GM10266 (cell line): ENCODE data around the gene PTPN7.

ENCODE experiments used
- DNase-seq: peaks from one replicate; pipeline ENCODE4 v3.0.0; 2012; ENCODE audit errors: extremely low spot score
- TF ChIP-seq, protein P1 (sequence below): IDR thresholded peaks from 2 replicates; pipeline ENCODE4 v1.5.1; 2012; ENCODE audit warnings: mild to moderate bottlenecking, low read depth; ENCODE audit not compliant: control insufficient read depth, insufficient read depth; ENCODE audit errors: missing control alignments

The PTPN7 gene

DNA sequence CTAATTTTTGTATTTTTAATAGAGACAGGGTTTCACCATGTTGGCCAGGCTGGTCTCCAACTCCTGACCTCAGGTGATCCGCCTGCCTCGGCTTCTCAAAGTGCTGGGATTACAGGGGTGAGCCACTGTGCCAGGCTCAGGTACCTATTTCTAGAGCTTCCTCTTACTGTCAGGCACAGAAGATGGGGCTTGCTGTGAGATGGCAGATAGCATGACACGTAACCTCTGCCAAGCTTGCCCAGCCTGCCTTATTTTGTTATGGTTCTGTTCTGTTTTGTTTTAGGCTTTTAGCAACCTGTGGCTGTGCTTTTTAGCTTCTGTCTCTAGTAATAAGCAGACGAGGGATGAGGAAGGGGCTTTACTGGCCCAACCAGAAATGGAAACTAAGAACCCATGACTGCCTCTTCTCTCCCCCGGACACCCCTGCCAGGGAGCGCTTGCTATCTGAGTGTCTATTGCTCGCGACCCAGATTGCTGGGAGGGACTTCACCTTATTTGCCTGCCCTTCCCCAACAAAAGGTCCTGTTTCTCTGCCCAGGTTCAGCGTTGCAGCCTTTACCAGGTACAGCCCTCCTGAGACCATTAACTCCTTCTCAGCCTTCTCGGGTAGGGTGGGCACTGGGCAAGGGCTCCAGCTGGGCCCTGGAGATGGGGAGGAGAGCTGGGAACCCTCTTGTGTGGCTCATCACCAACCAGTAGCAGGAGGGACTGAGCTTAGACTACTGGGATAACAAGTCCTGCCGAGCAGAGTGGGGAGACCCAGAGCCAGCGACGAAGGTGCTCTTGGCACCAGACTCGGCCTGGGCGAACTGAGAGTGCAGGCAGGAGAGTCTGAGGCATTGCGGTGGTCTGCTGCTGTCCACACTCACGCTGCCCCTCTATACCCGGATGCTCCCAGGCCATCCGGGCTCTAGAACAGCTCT is 19.7 kb upstream of the PTPN7 start:
- DNase-seq, result no peak
- TF ChIP-seq, protein P1, sequence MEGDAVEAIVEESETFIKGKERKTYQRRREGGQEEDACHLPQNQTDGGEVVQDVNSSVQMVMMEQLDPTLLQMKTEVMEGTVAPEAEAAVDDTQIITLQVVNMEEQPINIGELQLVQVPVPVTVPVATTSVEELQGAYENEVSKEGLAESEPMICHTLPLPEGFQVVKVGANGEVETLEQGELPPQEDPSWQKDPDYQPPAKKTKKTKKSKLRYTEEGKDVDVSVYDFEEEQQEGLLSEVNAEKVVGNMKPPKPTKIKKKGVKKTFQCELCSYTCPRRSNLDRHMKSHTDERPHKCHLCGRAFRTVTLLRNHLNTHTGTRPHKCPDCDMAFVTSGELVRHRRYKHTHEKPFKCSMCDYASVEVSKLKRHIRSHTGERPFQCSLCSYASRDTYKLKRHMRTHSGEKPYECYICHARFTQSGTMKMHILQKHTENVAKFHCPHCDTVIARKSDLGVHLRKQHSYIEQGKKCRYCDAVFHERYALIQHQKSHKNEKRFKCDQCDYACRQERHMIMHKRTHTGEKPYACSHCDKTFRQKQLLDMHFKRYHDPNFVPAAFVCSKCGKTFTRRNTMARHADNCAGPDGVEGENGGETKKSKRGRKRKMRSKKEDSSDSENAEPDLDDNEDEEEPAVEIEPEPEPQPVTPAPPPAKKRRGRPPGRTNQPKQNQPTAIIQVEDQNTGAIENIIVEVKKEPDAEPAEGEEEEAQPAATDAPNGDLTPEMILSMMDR, result no peak

- TF ChIP-seq, protein P1, result no peak
- DNase-seq, result no peak
Observed at GRCh38 chr1:202176949-202177927, 16.8 kb upstream of the PTPN7 start.

- no peak for DNase-seq
Observed at GRCh38 chr1:202173993-202174392, 13.6 kb upstream of the PTPN7 start.

GRCh38 chr1:202172015-202172355 is 11.6 kb upstream of the PTPN7 start:
- TF ChIP-seq, protein P1, result no peak
- DNase-seq, result no peak

More at GRCh38 chr1:202173993-202174392, 13.6 kb upstream of the PTPN7 start:
- TF ChIP-seq, protein P1, result no peak

DNA sequence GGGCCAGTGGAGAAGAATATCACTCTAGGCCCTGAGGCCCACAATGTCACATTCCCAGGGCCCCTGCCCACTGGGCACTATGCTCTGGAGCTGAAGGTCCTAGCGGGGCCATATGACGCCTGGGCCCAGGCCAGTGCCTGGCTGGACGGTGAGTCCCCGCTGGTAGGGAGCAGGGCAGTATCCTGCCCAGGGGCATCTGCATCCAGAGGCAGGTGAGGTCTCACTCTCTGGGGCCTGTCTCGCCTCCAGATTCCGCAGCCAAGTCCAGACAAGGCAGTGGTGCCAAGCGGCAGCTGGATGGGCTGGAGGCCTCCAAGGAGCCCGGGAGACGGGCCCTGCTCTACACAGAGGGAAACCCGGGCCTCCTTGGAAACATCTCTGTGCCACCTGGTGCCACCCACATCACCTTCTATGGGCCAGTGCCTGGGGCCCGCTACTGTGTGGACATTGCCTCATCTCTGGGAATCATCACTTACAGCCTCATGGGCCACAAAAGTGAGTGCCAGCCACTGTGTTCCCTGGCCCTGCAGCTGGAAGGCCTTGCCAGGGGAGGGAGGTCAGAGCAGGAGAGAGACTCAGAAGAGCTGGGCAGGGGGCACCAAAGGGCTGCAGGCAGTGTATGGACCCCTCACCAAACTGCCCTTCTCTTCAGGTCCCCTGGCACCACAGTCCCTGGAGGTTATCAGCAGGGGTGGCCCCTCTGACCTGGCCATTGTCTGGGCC is 11.1 kb upstream of the PTPN7 start:
- no peak for DNase-seq
- TF ChIP-seq, protein P1, result no peak

GRCh38 chr1:202170726-202171125 is 10.3 kb upstream of the PTPN7 start:
- DNase-seq, result no peak
- TF ChIP-seq, protein P1, result no peak
